ENCODE results near the gene AEBP1. TPM values are rescaled to one million over a fixed set of nuclear protein-coding genes. Genes with fewer than 3 reads are reported as not detected.

Gene AEBP1
- total and polyA plus RNA-seq, 7 donors, result 2.8 to 22.0 (median 7.8) TPM

DNA sequence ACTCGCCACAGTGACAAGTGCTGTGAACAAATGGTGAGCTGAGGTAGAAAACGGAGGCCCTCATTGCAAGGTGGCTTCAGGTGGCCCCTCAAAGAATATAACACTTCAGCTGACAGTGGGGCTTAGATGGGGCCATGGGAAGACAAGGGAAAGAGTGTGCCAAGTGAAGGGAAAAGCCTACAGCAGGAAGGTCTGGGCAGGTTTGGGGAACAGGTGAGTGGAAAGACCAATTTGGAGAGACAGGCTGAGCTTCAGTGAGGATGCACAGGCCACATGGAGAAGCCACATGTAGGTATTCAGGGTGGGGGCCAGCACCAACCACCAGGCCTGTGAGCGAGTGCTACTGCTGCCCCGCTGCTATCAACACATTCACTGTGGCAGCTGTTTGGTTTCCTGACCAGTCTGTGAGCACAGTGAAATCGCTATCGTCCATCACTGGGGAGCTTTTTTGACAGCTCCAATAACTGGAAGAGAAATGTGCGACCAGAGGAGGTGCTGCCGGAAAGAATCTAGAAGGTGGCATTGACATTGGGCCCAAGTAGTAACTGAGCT is 15.8 kb downstream of the AEBP1 start:
- peaks cover 34% of the 10 kb centered on the region for H3K4me1 ChIP-seq

DNA sequence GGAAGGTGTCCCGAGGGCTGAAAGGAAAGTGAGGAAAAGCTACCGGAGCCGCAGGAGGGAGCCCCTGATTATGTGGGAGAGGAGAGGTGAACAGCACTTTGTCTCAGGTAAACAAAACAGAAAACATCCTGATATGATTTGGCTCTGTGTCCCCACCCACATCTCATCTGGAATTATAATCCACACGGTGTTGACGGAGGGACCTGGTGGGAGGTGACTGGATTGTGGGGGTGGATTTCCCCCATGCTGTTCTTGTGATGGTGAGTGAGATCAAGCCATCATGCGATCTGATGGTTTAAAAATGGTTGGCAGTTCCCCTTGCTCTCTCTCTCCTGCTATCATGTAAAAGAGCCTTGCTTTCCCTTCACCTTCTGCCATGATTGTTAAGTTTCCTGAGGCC is 16.2 kb downstream of the AEBP1 start:
- peaks cover 0 to 51% of the 10 kb centered on the region in 2 donors for H3K36me3 ChIP-seq (ENCODE audit: insufficient read depth in 1 of 2, low read depth in 1 of 2)
- no peak for ATAC-seq
- intact Hi-C loops (cut with DNase I), result loop anchor here (5.0 kb wide), 2 partner anchors 33 to 38 kb away; partner anchors contain the start of gene POLM (in 1 of the 2)
- H3K9me3 ChIP-seq, result no peaks in the 10 kb centered on the region
- H3K4me3 ChIP-seq, result no peak overlapping the region
- TF ChIP-seq, protein P1, sequence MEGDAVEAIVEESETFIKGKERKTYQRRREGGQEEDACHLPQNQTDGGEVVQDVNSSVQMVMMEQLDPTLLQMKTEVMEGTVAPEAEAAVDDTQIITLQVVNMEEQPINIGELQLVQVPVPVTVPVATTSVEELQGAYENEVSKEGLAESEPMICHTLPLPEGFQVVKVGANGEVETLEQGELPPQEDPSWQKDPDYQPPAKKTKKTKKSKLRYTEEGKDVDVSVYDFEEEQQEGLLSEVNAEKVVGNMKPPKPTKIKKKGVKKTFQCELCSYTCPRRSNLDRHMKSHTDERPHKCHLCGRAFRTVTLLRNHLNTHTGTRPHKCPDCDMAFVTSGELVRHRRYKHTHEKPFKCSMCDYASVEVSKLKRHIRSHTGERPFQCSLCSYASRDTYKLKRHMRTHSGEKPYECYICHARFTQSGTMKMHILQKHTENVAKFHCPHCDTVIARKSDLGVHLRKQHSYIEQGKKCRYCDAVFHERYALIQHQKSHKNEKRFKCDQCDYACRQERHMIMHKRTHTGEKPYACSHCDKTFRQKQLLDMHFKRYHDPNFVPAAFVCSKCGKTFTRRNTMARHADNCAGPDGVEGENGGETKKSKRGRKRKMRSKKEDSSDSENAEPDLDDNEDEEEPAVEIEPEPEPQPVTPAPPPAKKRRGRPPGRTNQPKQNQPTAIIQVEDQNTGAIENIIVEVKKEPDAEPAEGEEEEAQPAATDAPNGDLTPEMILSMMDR (IDR thresholded peaks at IDR 0.05), result no peak
- DNase-seq, result no peak
- 79 to 84% (median 82%) methylated on average over 6 of the region's 6 CpGs for WGBS, 3 donors
- no peak overlapping the region for H3K27ac ChIP-seq
- H3K27me3 ChIP-seq (ENCODE audit: insufficient read depth in 3 of 3, low read length in 2 of 3), result no peaks in the 10 kb centered on the region
- peaks cover 29% of the 10 kb centered on the region for H3K4me1 ChIP-seq

More for the DNA sequence above, 15.8 kb downstream of the AEBP1 start:
- peaks cover 0 to 53% of the 10 kb centered on the region in 2 donors for H3K36me3 ChIP-seq (ENCODE audit: insufficient read depth in 1 of 2, low read depth in 1 of 2)
- no peak for ATAC-seq
- peak in 1 of 2 donors; percentile 8 for DNase-seq
- no peaks in the 10 kb centered on the region for H3K9me3 ChIP-seq
- H3K4me3 ChIP-seq, result no peak overlapping the region
- intact Hi-C loops (cut with DNase I), result loop anchor here (5.0 kb wide), 2 partner anchors 33 to 38 kb away; partner anchors contain the start of gene POLM (in 1 of the 2)
- H3K27ac ChIP-seq, result no peak overlapping the region
- WGBS, 3 donors, result 72 to 81% (median 73%) methylated on average over 8 of the region's 8 CpGs
- TF ChIP-seq, protein P1 (IDR thresholded peaks at IDR 0.05), result no peak
- no peaks in the 10 kb centered on the region for H3K27me3 ChIP-seq (ENCODE audit: insufficient read depth in 3 of 3, low read length in 2 of 3)

DNA sequence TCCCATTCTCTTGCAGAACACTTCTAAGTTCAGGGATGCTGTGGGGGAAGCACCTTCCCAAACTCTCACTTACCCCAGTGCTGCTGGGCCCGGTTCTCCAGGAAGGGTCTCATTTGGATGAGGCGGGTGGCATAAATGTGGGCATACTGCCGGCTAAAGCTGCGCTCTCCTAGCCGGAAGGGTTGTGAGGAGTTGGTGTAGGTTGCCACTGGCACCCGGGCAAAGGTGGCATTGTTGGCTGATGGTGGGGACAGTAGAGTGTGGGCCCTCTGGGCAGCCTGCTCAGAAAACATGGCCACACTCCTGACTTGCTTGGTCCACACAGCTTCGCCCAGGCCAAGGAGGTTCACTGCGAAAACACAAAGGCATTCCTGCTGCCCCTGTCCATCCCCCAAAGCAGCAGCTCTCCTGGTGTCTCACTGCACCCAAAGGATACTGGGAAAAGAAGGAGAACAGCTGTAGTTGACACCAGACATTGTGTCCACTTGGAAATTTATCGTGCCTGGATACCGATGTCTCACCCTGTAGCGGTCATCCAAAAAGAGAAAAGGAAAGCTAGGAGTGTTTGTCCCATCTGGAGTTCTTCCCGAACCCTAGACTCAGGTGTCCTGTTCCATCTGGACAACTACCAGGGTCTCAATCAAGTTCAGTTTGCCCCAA is 17.7 kb downstream of the AEBP1 start:
- intact Hi-C loops (cut with DNase I), result loop anchor here (5.0 kb wide), 2 partner anchors 35 to 40 kb away; partner anchors contain the start of gene POLM (in 1 of the 2)
- no peaks in the 10 kb centered on the region for H3K9me3 ChIP-seq
- H3K4me3 ChIP-seq, result peak overlapping the region; percentile 89
- 55 to 67% (median 56%) methylated on average over 12 of the region's 12 CpGs for WGBS, 3 donors
- peak in 3 of 4 donors; percentile 16 to 34 (median 23) for ATAC-seq
- TF ChIP-seq, protein P1 (IDR thresholded peaks at IDR 0.05), result no peak
- peak overlapping the region; percentile 93 for H3K27ac ChIP-seq
- no peaks in the 10 kb centered on the region for H3K27me3 ChIP-seq (ENCODE audit: insufficient read depth in 3 of 3, low read length in 2 of 3)
- H3K36me3 ChIP-seq (ENCODE audit: insufficient read depth in 1 of 2, low read depth in 1 of 2), result peaks cover 0 to 37% of the 10 kb centered on the region in 2 donors
- DNase-seq, result peak; percentile 12 to 28
- peaks cover 25% of the 10 kb centered on the region for H3K4me1 ChIP-seq

DNA sequence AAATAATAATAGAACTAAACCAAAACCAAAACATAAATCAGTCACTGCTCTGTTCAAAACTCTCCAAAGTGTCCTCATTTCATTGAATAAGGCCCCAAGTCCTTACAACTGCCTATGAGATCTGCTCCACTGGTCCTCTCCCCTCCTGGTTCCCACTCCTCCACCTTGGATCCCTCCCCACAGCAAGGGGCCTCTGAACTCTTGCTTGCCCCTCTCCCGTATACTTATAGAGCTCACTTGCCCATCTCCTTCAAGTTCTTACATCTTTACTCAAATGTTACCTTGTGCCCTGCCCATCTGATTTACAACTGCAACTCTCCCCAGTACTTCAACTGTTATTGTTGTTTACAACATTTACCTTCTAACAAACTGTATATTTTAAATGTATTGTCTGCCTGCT is 18.4 kb downstream of the AEBP1 start:
- H3K27me3 ChIP-seq (ENCODE audit: insufficient read depth in 3 of 3, low read length in 2 of 3), result no peaks in the 10 kb centered on the region
- ATAC-seq, result no peak
- H3K36me3 ChIP-seq (ENCODE audit: insufficient read depth in 1 of 2, low read depth in 1 of 2), result peaks cover 0 to 30% of the 10 kb centered on the region in 2 donors
- peak in 1 of 2 donors; percentile 17 for DNase-seq
- H3K4me1 ChIP-seq, result peaks cover 25% of the 10 kb centered on the region
- H3K27ac ChIP-seq, result peak overlapping the region; percentile 93
- TF ChIP-seq, protein P1 (IDR thresholded peaks at IDR 0.05), result no peak
- intact Hi-C loops (cut with DNase I), result loop anchor here (5.0 kb wide), 2 partner anchors 35 to 40 kb away; partner anchors contain the start of gene POLM (in 1 of the 2)
- H3K9me3 ChIP-seq, result no peaks in the 10 kb centered on the region
- 35 to 65% (median 45%) methylated on average over 1 of the region's 1 CpG for WGBS, 3 donors
- H3K4me3 ChIP-seq, result peak overlapping the region; percentile 89
